OCI-LY7 (cell line): ENCODE data around the gene SMG6. TPM values are rescaled to one million over a fixed set of nuclear protein-coding genes. Genes with fewer than 3 reads are reported as not detected.

ENCODE experiments used
- BruUV-seq: library from RNA; stranded (reverse); fragments of 400-500 nt; replicated peaks from 2 replicates; lab custom pipeline; 2021; lab: Mats Ljungman, UMichigan
- CTCF ChIA-PET: fragments of 300-600 bp; sonication (Branson Sonifier 250); formaldehyde crosslinking; loops from one replicate; lab custom pipeline; 2022; ENCODE audit warnings: antibody characterized with exemption; ENCODE audit not compliant: unreplicated experiment; lab: Charles Lee
- POLR2A ChIA-PET: fragments of 300-600 bp; sonication (Branson Sonifier 250); formaldehyde crosslinking; loops from one replicate; lab custom pipeline; 2022; ENCODE audit warnings: antibody characterized with exemption; lab: Charles Lee
- DNase-seq: peaks from one replicate; pipeline ENCODE4 v3.0.0-alpha.2; 2015; ENCODE audit warnings: low spot score
- H2AFZ ChIP-seq: fragments of 200-600 bp; sonication (generic), shearing (Covaris generic); 2 replicates; pipeline ENCODE4 v1.6.1; 2014; ENCODE audit warnings: mild to moderate bottlenecking, antibody characterized with exemption, low read length, moderate library complexity
- H3K27ac ChIP-seq: fragments of 200-600 bp; sonication (generic); 2 replicates; pipeline ENCODE4 v1.5.1; 2014; ENCODE audit warnings: mixed run types, low read depth, mild to moderate bottlenecking, moderate library complexity, low read length, inconsistent platforms; ENCODE audit not compliant: poor library complexity, severe bottlenecking
- H3K36me3 ChIP-seq: fragments of 200-600 bp; sonication (generic); 2 replicates; pipeline ENCODE4 v1.6.1; 2014; ENCODE audit warnings: mild to moderate bottlenecking, antibody characterized with exemption, low read length, moderate library complexity, mixed read lengths; ENCODE audit not compliant: insufficient read depth
- H3K4me1 ChIP-seq: fragments of 200-600 bp; sonication (generic); 2 replicates; pipeline ENCODE4 v1.5.1; 2014; ENCODE audit warnings: mild to moderate bottlenecking, low read length; ENCODE audit not compliant: insufficient read depth, poor library complexity, severe bottlenecking
- H3K4me2 ChIP-seq: fragments of 200-600 bp; sonication (generic); 2 replicates; pipeline ENCODE4 v1.6.1; 2014; ENCODE audit warnings: mild to moderate bottlenecking, low read length
- H3K4me3 ChIP-seq: fragments of 200-600 bp; sonication (generic); 2 replicates; pipeline ENCODE4 v1.5.1; 2014; ENCODE audit warnings: mild to moderate bottlenecking, low read depth, low read length; ENCODE audit not compliant: poor library complexity, severe bottlenecking
- H3K79me2 ChIP-seq: fragments of 200-600 bp; sonication (generic); 2 replicates; pipeline ENCODE4 v1.6.1; 2016; ENCODE audit warnings: low read depth, mild to moderate bottlenecking, low read length, moderate library complexity, mixed read lengths; ENCODE audit not compliant: insufficient read depth
- H3K9me2 ChIP-seq: fragments of 200-600 bp; sonication (generic); 2 replicates; pipeline ENCODE4 v1.6.1; 2016; ENCODE audit warnings: mild to moderate bottlenecking, low read length, mixed read lengths; ENCODE audit not compliant: insufficient read depth
- H3K9me3 ChIP-seq: fragments of 200-600 bp; sonication (generic); 2 replicates; pipeline ENCODE4 v1.6.1; 2014; ENCODE audit warnings: mild to moderate bottlenecking, mixed run types, low read length, mixed read lengths
- H4K20me1 ChIP-seq: fragments of 200-600 bp; sonication (generic); 2 replicates; pipeline ENCODE4 v1.6.1; 2014; ENCODE audit warnings: mild to moderate bottlenecking, antibody characterized with exemption, low read length, moderate library complexity, mixed read lengths; ENCODE audit not compliant: insufficient read depth
- EZH2phosphoT487 ChIP-seq: fragments of 200-600 bp; sonication (generic); IDR thresholded peaks from 2 replicates; pipeline ENCODE4 v1.6.1; 2018; ENCODE audit warnings: low read depth, borderline replicate concordance, mild to moderate bottlenecking, mixed run types, antibody characterized with exemption, low read length, moderate library complexity, mixed read lengths
- intact Hi-C: fragments of 100-400 bp; cut with micrococcal nuclease; formaldehyde crosslinking; loops from one replicate; pipeline ENCODE4 v1.10.0; 2022; ENCODE audit not compliant: unreplicated experiment
- total RNA-seq, 2 experiments: library from RNA; depleted of rRNA in 1 of 2; stranded (reverse); fragments of >200 nt in 1 of 2; shearing (Covaris generic) in 1 of 2; gene quantifications; 2 replicates each; pipeline ENCODE4 v1.2.3, GENCODE V29; 2014 to 2022
- TF ChIP-seq, protein P1 (sequence below): fragments of 200-600 bp; sonication (generic); conservative IDR thresholded peaks from 2 replicates; pipeline ENCODE4 v1.5.1; 2014; ENCODE audit warnings: mild to moderate bottlenecking, antibody characterized with exemption, low read length, moderate library complexity, mixed read lengths

The SMG6 gene
- total RNA-seq, 2 experiments from 2014 or later: 12.5 to 17.8 TPM

DNA sequence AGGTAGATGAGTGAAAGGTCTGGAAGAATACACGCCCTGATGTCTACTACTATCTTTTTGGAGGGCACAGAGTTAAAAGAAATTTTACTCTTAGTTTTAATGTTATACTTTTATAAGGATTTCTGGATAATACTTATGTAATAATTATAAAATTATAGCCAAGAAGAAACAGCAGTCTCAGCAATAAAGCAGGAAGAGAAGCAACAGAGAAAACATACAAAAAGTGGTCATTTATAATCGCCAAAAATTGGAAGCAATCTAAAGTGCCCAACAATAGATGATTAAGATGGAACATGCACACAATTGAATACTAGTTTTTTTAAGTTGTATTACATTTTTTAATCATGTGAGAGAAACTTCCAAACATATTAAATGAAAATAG is 64.4 kb downstream of the SMG6 start:
- BruUV-seq: no TSS peak

DNA sequence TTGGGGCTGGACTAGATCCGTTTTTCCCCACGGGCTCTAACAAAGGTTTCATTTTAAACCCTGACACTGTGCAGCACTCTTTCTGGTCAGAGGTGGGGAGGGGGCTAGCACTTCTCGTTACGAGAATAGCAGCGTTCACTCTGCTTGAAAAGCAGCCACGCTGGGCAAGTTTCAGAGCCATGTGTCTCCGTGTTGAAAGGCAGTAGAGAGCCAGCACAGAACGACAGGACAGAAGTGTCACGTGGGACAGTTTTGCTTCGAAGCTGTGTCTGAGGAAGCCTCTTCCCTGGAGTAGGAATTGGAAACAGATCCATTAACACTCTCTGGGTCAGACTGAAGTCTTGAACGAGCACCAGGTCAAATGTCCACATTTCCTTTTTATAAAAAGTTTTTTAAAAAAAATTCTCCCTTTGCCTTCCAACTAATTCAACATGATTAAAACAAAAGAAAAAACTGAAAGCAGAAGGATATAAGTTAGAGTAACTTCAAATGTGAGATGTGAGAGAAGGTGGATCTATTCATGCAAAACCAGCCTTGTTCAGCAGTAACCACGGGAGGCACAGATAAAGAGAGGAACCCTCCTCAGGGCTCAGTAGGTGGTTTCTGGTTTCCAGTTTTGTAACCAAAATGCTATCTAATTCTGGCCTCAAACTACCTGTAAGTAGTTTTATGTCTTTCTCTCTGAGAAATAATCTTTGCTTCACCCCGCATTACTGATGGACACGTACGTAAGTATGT is 65.0 kb downstream of the SMG6 start:
- POLR2A ChIA-PET: interaction anchor here (0.5 to 0.7 kb wide), 3 partner anchors 15 to 352 kb away, joined by 3 read pairs; no protein-coding TSS in a partner anchor
- H4K20me1 ChIP-seq: no peaks in the 10 kb centered on the region
- intact Hi-C loops: no loop called here
- no peaks in the 10 kb centered on the region for H3K9me2 ChIP-seq
- no peak for TF ChIP-seq EZH2phosphoT487
- TF ChIP-seq, protein P1, sequence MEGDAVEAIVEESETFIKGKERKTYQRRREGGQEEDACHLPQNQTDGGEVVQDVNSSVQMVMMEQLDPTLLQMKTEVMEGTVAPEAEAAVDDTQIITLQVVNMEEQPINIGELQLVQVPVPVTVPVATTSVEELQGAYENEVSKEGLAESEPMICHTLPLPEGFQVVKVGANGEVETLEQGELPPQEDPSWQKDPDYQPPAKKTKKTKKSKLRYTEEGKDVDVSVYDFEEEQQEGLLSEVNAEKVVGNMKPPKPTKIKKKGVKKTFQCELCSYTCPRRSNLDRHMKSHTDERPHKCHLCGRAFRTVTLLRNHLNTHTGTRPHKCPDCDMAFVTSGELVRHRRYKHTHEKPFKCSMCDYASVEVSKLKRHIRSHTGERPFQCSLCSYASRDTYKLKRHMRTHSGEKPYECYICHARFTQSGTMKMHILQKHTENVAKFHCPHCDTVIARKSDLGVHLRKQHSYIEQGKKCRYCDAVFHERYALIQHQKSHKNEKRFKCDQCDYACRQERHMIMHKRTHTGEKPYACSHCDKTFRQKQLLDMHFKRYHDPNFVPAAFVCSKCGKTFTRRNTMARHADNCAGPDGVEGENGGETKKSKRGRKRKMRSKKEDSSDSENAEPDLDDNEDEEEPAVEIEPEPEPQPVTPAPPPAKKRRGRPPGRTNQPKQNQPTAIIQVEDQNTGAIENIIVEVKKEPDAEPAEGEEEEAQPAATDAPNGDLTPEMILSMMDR: no peak
- H3K36me3 ChIP-seq: peaks cover 42% of the 10 kb centered on the region
- no peaks in the 10 kb centered on the region for H3K9me3 ChIP-seq
- H3K27ac ChIP-seq: peak overlapping the region; percentile 62
- CTCF ChIA-PET: interaction anchor here (0.5 kb wide), 1 partner anchor 590 kb away, joined by 3 read pairs; no protein-coding TSS in a partner anchor
- H3K79me2 ChIP-seq: no peaks in the 10 kb centered on the region
- peak overlapping the region; percentile 76 for H3K4me2 ChIP-seq
- H3K4me3 ChIP-seq: peak overlapping the region; percentile 35
- H3K4me1 ChIP-seq: peaks cover 46% of the 10 kb centered on the region
- DNase-seq: peak; percentile 68
- H2AFZ ChIP-seq: peak overlapping the region; percentile 43; the same call in 1 of the 2 replicates
- no TSS peak for BruUV-seq

More for the DNA sequence above, 64.4 kb downstream of the SMG6 start:
- POLR2A ChIA-PET: interaction anchor here (1.0 to 1.5 kb wide), 2 partner anchors 15 to 150 kb away, joined by 3 read pairs; no protein-coding TSS in a partner anchor
- Histone ChIP-seq H3K36me3 (peaks cover 48% of the 10 kb centered on the region), H3K27ac (peak overlapping the region; percentile 62), H3K4me1 (peaks cover 46% of the 10 kb centered on the region), H2AFZ (peak overlapping the region; percentile 43; the same call in 1 of the 2 replicates), H4K20me1 (no peaks in the 10 kb centered on the region), H3K9me3 (no peaks in the 10 kb centered on the region), H3K4me3 (peak overlapping the region; percentile 35), H3K79me2 (no peaks in the 10 kb centered on the region), H3K4me2 (peak overlapping the region; percentile 76), H3K9me2 (no peaks in the 10 kb centered on the region)
- DNase-seq: no peak
- intact Hi-C loops: no loop called here
- CTCF ChIA-PET: no interaction called here
- no peak for TF ChIP-seq EZH2phosphoT487
- TF ChIP-seq, protein P1: no peak

DNA sequence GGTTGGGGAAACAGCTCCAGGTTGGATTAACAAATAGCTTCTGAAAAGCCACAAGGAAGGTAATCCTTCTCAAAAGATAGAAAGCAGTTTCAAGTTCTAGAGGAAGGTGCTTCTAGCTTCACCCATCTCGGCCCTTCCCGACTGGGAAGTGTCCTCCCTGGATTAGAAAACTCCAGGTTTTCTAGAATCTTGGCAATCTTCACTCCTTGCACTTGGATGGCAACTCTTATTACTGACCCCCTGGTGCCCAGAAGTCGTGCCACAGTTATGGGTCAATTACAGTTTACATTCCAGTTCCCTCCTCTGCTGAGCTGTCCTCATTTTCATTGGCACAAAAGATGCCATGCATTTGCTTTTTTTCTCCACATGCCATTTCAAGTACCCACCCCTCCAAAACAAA is 65.6 kb downstream of the SMG6 start:
- Histone ChIP-seq H3K79me2 (no peaks in the 10 kb centered on the region), H3K27ac (peak overlapping the region; percentile 62), H3K36me3 (peaks cover 38% of the 10 kb centered on the region), H3K4me3 (no peak overlapping the region), H3K9me3 (no peaks in the 10 kb centered on the region), H3K4me1 (peaks cover 46% of the 10 kb centered on the region), H3K4me2 (peak overlapping the region; percentile 76), H4K20me1 (no peaks in the 10 kb centered on the region), H2AFZ (peak overlapping the region; percentile 43; the same call in 1 of the 2 replicates), H3K9me2 (no peaks in the 10 kb centered on the region)
- DNase-seq: no peak
- no peak for TF ChIP-seq EZH2phosphoT487
- TF ChIP-seq, protein P1: no peak
- intact Hi-C loops: no loop called here
- ChIA-PET CTCF (interaction anchor here (0.5 kb wide), 1 partner anchor 589 kb away, joined by 3 read pairs; no protein-coding TSS in a partner anchor), POLR2A (interaction anchor here (0.5 to 0.7 kb wide), 4 partner anchors 14 to 352 kb away, joined by 3 to 6 read pairs (median 3); no protein-coding TSS in a partner anchor)
- BruUV-seq: no TSS peak
